ENCODE data around the gene CAMTA1. TPM values are rescaled to one million over a fixed set of nuclear protein-coding genes. Genes with fewer than 3 reads are reported as not detected.
A peak's percentile ranks its signal among the peaks of the same experiment; 100 is the strongest.
"Not testable (repeated sequence)": the region's sequence is repeated elsewhere in the genome, so short reads cannot be mapped to it uniquely, and the experiment has no call there.

CAMTA1 gene
- total and polyA plus RNA-seq, 4 donors = 90.5 to 236 (median 195) TPM

- not testable (repeated sequence) for H3K9me3 ChIP-seq (ENCODE audit: control insufficient read depth, insufficient read depth, low read length); H3K4me3 ChIP-seq (ENCODE audit: low read depth, low read length); H3K27ac ChIP-seq (ENCODE audit: low read depth, low read length); H3K36me3 ChIP-seq (ENCODE audit: control insufficient read depth, insufficient read depth, low read length); DNase-seq (ENCODE audit: low read depth in 4 of 6, low spot score in 6 of 6); H3K27me3 ChIP-seq (ENCODE audit: control insufficient read depth, insufficient read depth, low read length); H3K4me1 ChIP-seq (ENCODE audit: control insufficient read depth, insufficient read depth, low read length)
- 98% methylated on average over 12 of the region's 12 CpGs for WGBS (ENCODE audit: insufficient coverage)
Measured at GRCh38 chr1:7417618-7418017, 632.4 kb downstream of the CAMTA1 start.

- Histone ChIP-seq H3K36me3 (ENCODE audit: control insufficient read depth, insufficient read depth, low read length) (peaks cover 3% of the 10 kb centered on the region), H3K4me3 (ENCODE audit: low read depth, low read length) (no peak overlapping the region), H3K9me3 (ENCODE audit: control insufficient read depth, insufficient read depth, low read length) (no peaks in the 10 kb centered on the region), H3K27me3 (ENCODE audit: control insufficient read depth, insufficient read depth, low read length) (no peaks in the 10 kb centered on the region), H3K4me1 (ENCODE audit: control insufficient read depth, insufficient read depth, low read length) (no peaks in the 10 kb centered on the region), H3K27ac (ENCODE audit: low read depth, low read length) (no peak overlapping the region)
- no peak for DNase-seq (ENCODE audit: low read depth in 4 of 6, low spot score in 6 of 6)
- WGBS (ENCODE audit: insufficient coverage) = 85% methylated on average over 9 of the region's 11 CpGs
Measured at GRCh38 chr1:7418442-7419080, 633.3 kb downstream of the CAMTA1 start.

GRCh38 chr1:7420098-7420445 lies 634.8 kb downstream of the CAMTA1 start:
- Histone ChIP-seq H3K27ac (ENCODE audit: low read depth, low read length) (no peak overlapping the region), H3K4me3 (ENCODE audit: low read depth, low read length) (no peak overlapping the region), H3K27me3 (ENCODE audit: control insufficient read depth, insufficient read depth, low read length) (no peaks in the 10 kb centered on the region), H3K36me3 (ENCODE audit: control insufficient read depth, insufficient read depth, low read length) (peaks cover 3% of the 10 kb centered on the region), H3K4me1 (ENCODE audit: control insufficient read depth, insufficient read depth, low read length) (peaks cover 4% of the 10 kb centered on the region), H3K9me3 (ENCODE audit: control insufficient read depth, insufficient read depth, low read length) (no peaks in the 10 kb centered on the region)
- 82% methylated on average over 8 of the region's 9 CpGs for WGBS (ENCODE audit: insufficient coverage)
- no peak for DNase-seq (ENCODE audit: low read depth in 4 of 6, low spot score in 6 of 6)

GRCh38 chr1:7420470-7421100 lies 635.3 kb downstream of the CAMTA1 start:
- Histone ChIP-seq H3K4me3 (ENCODE audit: low read depth, low read length) (no peak overlapping the region), H3K9me3 (ENCODE audit: control insufficient read depth, insufficient read depth, low read length) (no peaks in the 10 kb centered on the region), H3K27ac (ENCODE audit: low read depth, low read length) (no peak overlapping the region), H3K36me3 (ENCODE audit: control insufficient read depth, insufficient read depth, low read length) (peaks cover 3% of the 10 kb centered on the region), H3K4me1 (ENCODE audit: control insufficient read depth, insufficient read depth, low read length) (peaks cover 4% of the 10 kb centered on the region), H3K27me3 (ENCODE audit: control insufficient read depth, insufficient read depth, low read length) (no peaks in the 10 kb centered on the region)
- peak in 1 of 6 donors; percentile 62 for DNase-seq (ENCODE audit: low read depth in 4 of 6, low spot score in 6 of 6)
- WGBS (ENCODE audit: insufficient coverage) = 69% methylated on average over 6 of the region's 6 CpGs

- peaks cover 11% of the 10 kb centered on the region for H3K4me1 ChIP-seq (ENCODE audit: control insufficient read depth, insufficient read depth, low read length)
- H3K27me3 ChIP-seq (ENCODE audit: control insufficient read depth, insufficient read depth, low read length) = no peaks in the 10 kb centered on the region
- H3K4me3 ChIP-seq (ENCODE audit: low read depth, low read length) = no peak overlapping the region
- peaks cover 3% of the 10 kb centered on the region for H3K36me3 ChIP-seq (ENCODE audit: control insufficient read depth, insufficient read depth, low read length)
- WGBS (ENCODE audit: insufficient coverage) = 92% methylated on average over 6 of the region's 12 CpGs
- no peak for DNase-seq (ENCODE audit: low read depth in 4 of 6, low spot score in 6 of 6)
- H3K27ac ChIP-seq (ENCODE audit: low read depth, low read length) = no peak overlapping the region
- H3K9me3 ChIP-seq (ENCODE audit: control insufficient read depth, insufficient read depth, low read length) = no peaks in the 10 kb centered on the region
Measured at GRCh38 chr1:7421471-7422075, 636.3 kb downstream of the CAMTA1 start.

GRCh38 chr1:7422081-7422480 lies 636.8 kb downstream of the CAMTA1 start:
- no peak for DNase-seq (ENCODE audit: low read depth in 4 of 6, low spot score in 6 of 6)
- Histone ChIP-seq H3K27me3 (ENCODE audit: control insufficient read depth, insufficient read depth, low read length) (no peaks in the 10 kb centered on the region), H3K36me3 (ENCODE audit: control insufficient read depth, insufficient read depth, low read length) (peaks cover 3% of the 10 kb centered on the region), H3K9me3 (ENCODE audit: control insufficient read depth, insufficient read depth, low read length) (no peaks in the 10 kb centered on the region), H3K4me1 (ENCODE audit: control insufficient read depth, insufficient read depth, low read length) (peaks cover 11% of the 10 kb centered on the region), H3K27ac (ENCODE audit: low read depth, low read length) (no peak overlapping the region), H3K4me3 (ENCODE audit: low read depth, low read length) (no peak overlapping the region)
- WGBS (ENCODE audit: insufficient coverage) = 92% methylated on average over 6 of the region's 6 CpGs

- H3K27ac ChIP-seq (ENCODE audit: low read depth, low read length) = no peak overlapping the region
- no peak overlapping the region for H3K4me3 ChIP-seq (ENCODE audit: low read depth, low read length)
- no peak for DNase-seq (ENCODE audit: low read depth in 4 of 6, low spot score in 6 of 6)
- peaks cover 12% of the 10 kb centered on the region for H3K4me1 ChIP-seq (ENCODE audit: control insufficient read depth, insufficient read depth, low read length)
- H3K36me3 ChIP-seq (ENCODE audit: control insufficient read depth, insufficient read depth, low read length) = peaks cover 3% of the 10 kb centered on the region
- H3K27me3 ChIP-seq (ENCODE audit: control insufficient read depth, insufficient read depth, low read length) = no peaks in the 10 kb centered on the region
- WGBS (ENCODE audit: insufficient coverage) = 100% methylated on average over 3 of the region's 3 CpGs
- no peaks in the 10 kb centered on the region for H3K9me3 ChIP-seq (ENCODE audit: control insufficient read depth, insufficient read depth, low read length)
Measured at GRCh38 chr1:7422561-7422960, 637.3 kb downstream of the CAMTA1 start.

- DNase-seq (ENCODE audit: low read depth in 4 of 6, low spot score in 6 of 6) = peak in 1 of 6 donors; percentile 21
- WGBS (ENCODE audit: insufficient coverage) = 73% methylated on average over 6 of the region's 9 CpGs
- Histone ChIP-seq H3K27me3 (ENCODE audit: control insufficient read depth, insufficient read depth, low read length) (no peaks in the 10 kb centered on the region), H3K9me3 (ENCODE audit: control insufficient read depth, insufficient read depth, low read length) (no peaks in the 10 kb centered on the region), H3K27ac (ENCODE audit: low read depth, low read length) (no peak overlapping the region), H3K36me3 (ENCODE audit: control insufficient read depth, insufficient read depth, low read length) (peaks cover 3% of the 10 kb centered on the region), H3K4me3 (ENCODE audit: low read depth, low read length) (no peak overlapping the region), H3K4me1 (ENCODE audit: control insufficient read depth, insufficient read depth, low read length) (peaks cover 16% of the 10 kb centered on the region)
Measured at GRCh38 chr1:7422966-7423365, 637.7 kb downstream of the CAMTA1 start.

GRCh38 chr1:7424352-7424890 lies 639.2 kb downstream of the CAMTA1 start:
- DNase-seq (ENCODE audit: low read depth in 4 of 6, low spot score in 6 of 6) = no peak
- no peak overlapping the region for H3K27ac ChIP-seq (ENCODE audit: low read depth, low read length)
- H3K9me3 ChIP-seq (ENCODE audit: control insufficient read depth, insufficient read depth, low read length) = no peaks in the 10 kb centered on the region
- WGBS (ENCODE audit: insufficient coverage) = 77% methylated on average over 6 of the region's 9 CpGs
- peaks cover 23% of the 10 kb centered on the region for H3K4me1 ChIP-seq (ENCODE audit: control insufficient read depth, insufficient read depth, low read length)
- H3K27me3 ChIP-seq (ENCODE audit: control insufficient read depth, insufficient read depth, low read length) = no peaks in the 10 kb centered on the region
- H3K4me3 ChIP-seq (ENCODE audit: low read depth, low read length) = no peak overlapping the region
- no peaks in the 10 kb centered on the region for H3K36me3 ChIP-seq (ENCODE audit: control insufficient read depth, insufficient read depth, low read length)
